ENCODE measurements around the gene SH3RF3.

The SH3RF3 gene

DNA sequence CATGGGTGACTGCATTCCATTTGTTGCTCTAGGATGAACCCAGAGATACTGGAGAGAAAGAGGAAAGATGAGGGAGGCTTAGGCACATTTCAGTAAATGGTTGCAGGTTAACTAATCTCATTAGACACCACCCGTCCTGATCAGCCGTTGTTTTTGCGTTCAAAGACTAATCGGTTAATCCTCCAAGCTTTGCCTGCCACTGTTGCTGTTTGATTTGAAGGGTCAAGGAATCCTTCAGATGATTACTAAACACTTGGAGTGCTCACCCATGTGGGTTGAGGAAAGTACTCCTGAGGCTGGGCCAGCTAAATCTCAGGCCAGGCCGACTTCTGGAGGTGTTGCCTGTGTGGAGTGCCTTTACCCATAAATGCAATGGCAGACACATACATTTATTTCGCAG lies 8.6 kb downstream of the SH3RF3 start:
- H3K4me3 ChIP-seq (ENCODE audit: low read depth, low read length), result no peak overlapping the region
- DNase-seq (ENCODE audit: low read depth), result no peak
- TF ChIP-seq, protein P1, sequence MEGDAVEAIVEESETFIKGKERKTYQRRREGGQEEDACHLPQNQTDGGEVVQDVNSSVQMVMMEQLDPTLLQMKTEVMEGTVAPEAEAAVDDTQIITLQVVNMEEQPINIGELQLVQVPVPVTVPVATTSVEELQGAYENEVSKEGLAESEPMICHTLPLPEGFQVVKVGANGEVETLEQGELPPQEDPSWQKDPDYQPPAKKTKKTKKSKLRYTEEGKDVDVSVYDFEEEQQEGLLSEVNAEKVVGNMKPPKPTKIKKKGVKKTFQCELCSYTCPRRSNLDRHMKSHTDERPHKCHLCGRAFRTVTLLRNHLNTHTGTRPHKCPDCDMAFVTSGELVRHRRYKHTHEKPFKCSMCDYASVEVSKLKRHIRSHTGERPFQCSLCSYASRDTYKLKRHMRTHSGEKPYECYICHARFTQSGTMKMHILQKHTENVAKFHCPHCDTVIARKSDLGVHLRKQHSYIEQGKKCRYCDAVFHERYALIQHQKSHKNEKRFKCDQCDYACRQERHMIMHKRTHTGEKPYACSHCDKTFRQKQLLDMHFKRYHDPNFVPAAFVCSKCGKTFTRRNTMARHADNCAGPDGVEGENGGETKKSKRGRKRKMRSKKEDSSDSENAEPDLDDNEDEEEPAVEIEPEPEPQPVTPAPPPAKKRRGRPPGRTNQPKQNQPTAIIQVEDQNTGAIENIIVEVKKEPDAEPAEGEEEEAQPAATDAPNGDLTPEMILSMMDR (IDR thresholded peaks at IDR 0.05; ENCODE audit: low read depth, low read length), result no peak
- TF ChIP-seq MYC (IDR thresholded peaks at IDR 0.05; ENCODE audit: low read depth, low read length) (no peak), POLR2A (IDR thresholded peaks at IDR 0.05; ENCODE audit: extremely low read depth, insufficient read length) (no peak)
- TF ChIP-seq, protein P2, sequence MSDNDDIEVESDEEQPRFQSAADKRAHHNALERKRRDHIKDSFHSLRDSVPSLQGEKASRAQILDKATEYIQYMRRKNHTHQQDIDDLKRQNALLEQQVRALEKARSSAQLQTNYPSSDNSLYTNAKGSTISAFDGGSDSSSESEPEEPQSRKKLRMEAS (IDR thresholded peaks at IDR 0.05; ENCODE audit: low read depth, low read length), result no peak

DNA sequence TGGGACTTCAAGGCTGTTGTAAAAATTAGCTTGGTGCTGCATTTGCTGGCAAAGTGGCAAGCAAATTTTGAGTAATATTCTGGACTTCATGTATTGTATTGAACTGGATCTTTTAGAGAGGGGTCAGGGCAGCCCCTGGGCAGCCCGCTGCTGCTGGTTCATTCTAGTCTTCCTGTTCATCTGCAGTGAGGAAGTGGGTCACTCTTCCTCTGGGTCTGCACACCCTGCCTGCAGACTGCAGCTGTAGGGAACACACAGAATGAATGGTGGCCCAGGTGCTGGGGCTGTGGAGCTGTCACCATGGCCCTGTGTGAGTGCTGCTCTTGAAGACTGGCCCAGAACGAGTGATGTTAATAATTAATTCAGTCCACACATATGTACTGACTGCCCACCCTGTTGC lies 9.4 kb downstream of the SH3RF3 start:
- no peak for DNase-seq (ENCODE audit: low read depth)
- H3K4me3 ChIP-seq (ENCODE audit: low read depth, low read length), result no peak overlapping the region
- TF ChIP-seq, protein P1 (IDR thresholded peaks at IDR 0.05; ENCODE audit: low read depth, low read length), result no peak
- TF ChIP-seq MYC (IDR thresholded peaks at IDR 0.05; ENCODE audit: low read depth, low read length) (no peak), POLR2A (IDR thresholded peaks at IDR 0.05; ENCODE audit: extremely low read depth, insufficient read length) (no peak)
- TF ChIP-seq, protein P2 (IDR thresholded peaks at IDR 0.05; ENCODE audit: low read depth, low read length), result no peak

DNA sequence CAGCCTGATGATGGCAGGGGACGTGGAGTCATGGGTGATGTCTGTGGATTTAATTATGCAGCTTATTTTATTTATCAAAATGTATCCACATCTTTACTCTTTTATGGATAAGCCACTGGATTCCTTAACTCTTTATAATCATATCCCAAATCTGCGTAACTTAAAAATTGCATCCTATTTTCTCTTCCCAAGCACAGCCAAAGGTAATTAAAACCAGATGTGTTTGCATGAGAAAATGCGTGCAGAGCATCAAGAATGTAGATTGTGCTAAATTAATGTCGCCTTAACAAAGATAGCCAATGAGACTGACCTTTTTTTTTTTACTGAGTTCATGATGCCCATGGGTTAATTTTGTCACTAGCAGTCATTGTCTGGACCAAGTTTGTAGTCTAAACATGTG lies 10.0 kb downstream of the SH3RF3 start:
- TF ChIP-seq POLR2A (IDR thresholded peaks at IDR 0.05; ENCODE audit: extremely low read depth, insufficient read length), result no peak
- TF ChIP-seq, protein P2 (IDR thresholded peaks at IDR 0.05; ENCODE audit: low read depth, low read length), result no peak
- TF ChIP-seq, protein P1 (IDR thresholded peaks at IDR 0.05; ENCODE audit: low read depth, low read length), result no peak
- no peak for TF ChIP-seq MYC (IDR thresholded peaks at IDR 0.05; ENCODE audit: low read depth, low read length)
- H3K4me3 ChIP-seq (ENCODE audit: low read depth, low read length), result no peak overlapping the region
- DNase-seq (ENCODE audit: low read depth), result no peak

DNA sequence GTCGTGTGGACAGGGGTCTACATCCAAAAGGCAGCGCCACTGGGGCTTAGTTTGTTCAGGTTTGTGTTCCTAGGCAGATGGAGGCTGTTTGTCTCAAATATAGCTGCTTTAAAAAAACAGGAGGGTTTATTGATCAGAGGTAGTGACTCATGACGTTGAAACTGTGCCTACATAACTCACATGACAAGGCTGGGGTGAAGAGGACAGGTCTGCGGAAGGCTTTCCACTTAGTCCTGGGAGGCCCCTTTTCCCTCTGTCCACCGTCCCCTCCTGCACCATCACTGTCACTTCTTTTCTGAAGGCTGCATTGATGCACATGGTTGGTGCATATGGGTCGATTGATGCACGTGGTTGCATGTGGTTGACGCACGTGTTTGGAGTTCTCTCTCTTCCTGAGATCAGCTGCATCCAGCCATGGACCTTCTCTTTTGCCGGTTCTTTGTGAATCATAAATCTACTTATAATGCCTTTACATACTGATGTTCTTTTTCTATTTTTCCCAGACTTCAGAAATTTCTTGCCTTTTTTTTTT lies 10.9 kb downstream of the SH3RF3 start:
- TF ChIP-seq MYC (IDR thresholded peaks at IDR 0.05; ENCODE audit: low read depth, low read length) (no peak), POLR2A (IDR thresholded peaks at IDR 0.05; ENCODE audit: extremely low read depth, insufficient read length) (no peak)
- TF ChIP-seq, protein P2 (IDR thresholded peaks at IDR 0.05; ENCODE audit: low read depth, low read length), result no peak
- TF ChIP-seq, protein P1 (IDR thresholded peaks at IDR 0.05; ENCODE audit: low read depth, low read length), result no peak
- DNase-seq (ENCODE audit: low read depth), result no peak
- no peak overlapping the region for H3K4me3 ChIP-seq (ENCODE audit: low read depth, low read length)

DNA sequence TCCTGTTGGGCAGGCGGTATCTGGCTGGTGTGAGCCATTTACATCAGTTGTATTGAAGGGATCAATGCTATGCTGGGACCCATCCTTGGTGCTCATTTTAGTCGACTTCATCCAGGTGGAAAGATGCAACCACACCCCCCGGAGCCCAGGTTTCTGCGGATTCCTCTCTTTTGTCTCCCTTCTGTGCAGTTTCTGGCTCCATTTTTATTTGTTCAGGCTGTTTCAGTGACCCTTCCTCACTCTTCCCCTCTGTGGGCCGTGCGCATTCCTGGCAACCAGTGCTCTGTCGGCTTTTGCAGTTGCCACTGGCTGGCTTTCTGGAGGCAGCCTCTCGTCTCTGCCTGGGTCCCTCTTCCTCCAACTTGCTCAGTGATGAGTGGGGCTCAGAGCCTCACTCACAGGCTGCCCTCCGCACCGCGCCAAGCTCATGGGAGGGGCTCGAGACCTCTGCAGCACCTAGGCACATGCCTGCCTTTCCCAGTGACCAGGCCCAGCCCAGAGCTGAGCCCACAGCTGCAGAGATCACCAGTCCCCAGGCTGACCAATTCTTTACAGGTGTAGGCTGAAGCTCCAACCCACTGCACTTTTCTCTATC lies 12.1 kb downstream of the SH3RF3 start:
- TF ChIP-seq MYC (IDR thresholded peaks at IDR 0.05; ENCODE audit: low read depth, low read length), result no peak
- no peak for TF ChIP-seq POLR2A (IDR thresholded peaks at IDR 0.05; ENCODE audit: extremely low read depth, insufficient read length)
- TF ChIP-seq, protein P1 (IDR thresholded peaks at IDR 0.05; ENCODE audit: low read depth, low read length), result no peak
- TF ChIP-seq, protein P2 (IDR thresholded peaks at IDR 0.05; ENCODE audit: low read depth, low read length), result no peak
- no peak overlapping the region for H3K4me3 ChIP-seq (ENCODE audit: low read depth, low read length)
- DNase-seq (ENCODE audit: low read depth), result no peak

Data from NB4 (cell line).